SK-N-SH (cell line): ENCODE data around the gene RCAN2. TPM values are rescaled to one million over a fixed set of nuclear protein-coding genes. Genes with fewer than 3 reads are reported as not detected.

Source experiments
- CTCF ChIA-PET: fragments of 300-600, 350-600 bp; formaldehyde crosslinking; extraction: SDS; loops from one replicate; lab custom pipeline; 2021; lab: Yijun Ruan, JAX
- POLR2A ChIA-PET: fragments of 350-600 bp; sonication (Branson Sonifier 250); formaldehyde crosslinking; extraction: SDS; loops from one replicate; lab custom pipeline; 2020; ENCODE audit warnings: antibody characterized with exemption, inconsistent platforms; lab: Yijun Ruan, JAX
- DNase-seq: peaks from one replicate; pipeline ENCODE4 v3.0.0; 2012
- H2AFZ ChIP-seq: fragments of 200-600 bp; sonication (generic); 2 replicates; pipeline ENCODE4 v1.8.1; 2016; ENCODE audit warnings: antibody characterized with exemption, mild to moderate bottlenecking, low read depth
- H3F3A ChIP-seq: fragments of 200-600 bp; sonication (generic); replicated peaks from 2 replicates; pipeline ENCODE3; 2016; ENCODE audit warnings: antibody characterized with exemption, mild to moderate bottlenecking; ENCODE audit not compliant: insufficient read depth
- H3K27ac ChIP-seq, 2 experiments: fragments of 200-500 bp in 1 of 2; fragments of 200-600 bp in 1 of 2; sonication (Bioruptor generic) in 1 of 2; sonication (generic), shearing (Covaris generic) in 1 of 2; 2 replicates each; pipeline versions ENCODE4 v1.5.1 to v1.6.1; 2014 to 2016; ENCODE audit warnings: low read depth in 2 of 2, inconsistent platforms in 1 of 2, low read length in 1 of 2, mild to moderate bottlenecking in 1 of 2, mixed read lengths in 1 of 2
- H3K27me3 ChIP-seq: fragments of 200-600 bp; sonication (generic), shearing (Covaris generic); 2 replicates; pipeline ENCODE4 v1.6.1; 2016; ENCODE audit warnings: mixed run types; ENCODE audit not compliant: insufficient read depth
- H3K36me3 ChIP-seq, 2 experiments: fragments of 200-500 bp in 1 of 2; fragments of 200-600 bp in 1 of 2; sonication (Bioruptor generic) in 1 of 2; sonication (generic) in 1 of 2; replicated peaks in 1 of 2; 2 replicates each; pipeline versions ENCODE3 to v1.5.1; 2014 to 2016; ENCODE audit warnings: low read length in 1 of 2, mild to moderate bottlenecking in 1 of 2; ENCODE audit not compliant: insufficient read depth in 2 of 2, control insufficient read depth in 1 of 2
- H3K4me1 ChIP-seq, 2 experiments: fragments of 200-500 bp in 1 of 2; fragments of 200-600 bp in 1 of 2; sonication (Bioruptor generic) in 1 of 2; sonication (generic), shearing (Covaris generic) in 1 of 2; 2 replicates each; pipeline versions ENCODE4 v1.5.1 to v1.6.1; 2014 to 2016; ENCODE audit warnings: low read depth in 1 of 2, low read length in 1 of 2, mixed run types in 1 of 2; ENCODE audit not compliant: insufficient read depth in 2 of 2, control insufficient read depth in 1 of 2
- H3K4me2 ChIP-seq: fragments of 200-600 bp; sonication (generic), shearing (Covaris generic); 2 replicates; pipeline ENCODE4 v1.6.1; 2017; ENCODE audit warnings: mixed run types
- H3K4me3 ChIP-seq, 2 experiments: fragments of 200-500 bp in 1 of 2; fragments of 200-600 bp in 1 of 2; sonication (Bioruptor generic) in 1 of 2; sonication (generic), shearing (Covaris generic) in 1 of 2; 2 replicates each; pipeline versions ENCODE4 v1.5.1 to v1.8.1; 2014 to 2016; ENCODE audit warnings: low read depth in 2 of 2, inconsistent platforms in 1 of 2, low read length in 1 of 2, mild to moderate bottlenecking in 1 of 2, mixed read lengths in 1 of 2, moderate library complexity in 1 of 2
- H3K79me2 ChIP-seq: fragments of 200-600 bp; sonication (generic); 2 replicates; pipeline ENCODE4 v1.8.1; 2017; ENCODE audit warnings: mild to moderate bottlenecking; ENCODE audit not compliant: insufficient read depth
- H3K9ac ChIP-seq: fragments of 200-600 bp; sonication (generic); 2 replicates; pipeline ENCODE4 v1.6.1; 2017; ENCODE audit warnings: mixed run types
- H3K9me2 ChIP-seq: fragments of 200-600 bp; sonication (generic); 2 replicates; pipeline ENCODE4 v1.6.1; 2017; ENCODE audit warnings: mixed run types
- H3K9me3 ChIP-seq: fragments of 200-600 bp; sonication (generic); 2 replicates; pipeline ENCODE4 v1.6.1; 2017; ENCODE audit warnings: mixed run types, mild to moderate bottlenecking, moderate library complexity
- H4K20me1 ChIP-seq: fragments of 200-600 bp; sonication (generic); 2 replicates; pipeline ENCODE4 v1.6.1; 2017; ENCODE audit warnings: mild to moderate bottlenecking, mixed run types; ENCODE audit not compliant: insufficient read depth
- CHD2 ChIP-seq: fragments of 150-350 bp; IDR thresholded peaks from 2 replicates; pipeline ENCODE4 v1.6.1; 2018; ENCODE audit warnings: low read length; ENCODE audit not compliant: partially characterized antibody
- ELF1 ChIP-seq: IDR thresholded peaks from 2 replicates; pipeline ENCODE4 v1.4.0; 2012
- MAX ChIP-seq: IDR thresholded peaks from 2 replicates; pipeline ENCODE4 v1.4.0; 2012; ENCODE audit warnings: low read depth
- MEF2A ChIP-seq: IDR thresholded peaks from 2 replicates; pipeline ENCODE4 v1.4.0; 2012; ENCODE audit warnings: low read depth, borderline replicate concordance
- MXI1 ChIP-seq: IDR thresholded peaks from 2 replicates; pipeline ENCODE4 v1.6.1; 2012; ENCODE audit warnings: mild to moderate bottlenecking, low read depth, low read length, improper control_type of control experiment
- NRF1 ChIP-seq: IDR thresholded peaks from 2 replicates; pipeline ENCODE4 v1.6.1; 2012; ENCODE audit warnings: low read depth, mild to moderate bottlenecking, low read length
- PBX3 ChIP-seq: IDR thresholded peaks from 2 replicates; pipeline ENCODE4; 2012
- POLR2AphosphoS5 ChIP-seq: IDR thresholded peaks from 2 replicates; pipeline ENCODE4 v1.6.1; 2012; ENCODE audit warnings: low read depth, low read length
- RAD21 ChIP-seq: IDR thresholded peaks from 2 replicates; pipeline ENCODE4 v1.6.1; 2012; ENCODE audit warnings: mild to moderate bottlenecking, low read length
- RFX5 ChIP-seq: IDR thresholded peaks from 2 replicates; pipeline ENCODE4 v1.6.1; 2012; ENCODE audit warnings: mild to moderate bottlenecking, improper control_type of control experiment, low read length
- RXRA ChIP-seq: IDR thresholded peaks from 2 replicates; pipeline ENCODE4 v1.4.0; 2012; ENCODE audit warnings: low read depth, mild to moderate bottlenecking, borderline replicate concordance
- SMC3 ChIP-seq: IDR thresholded peaks from 2 replicates; pipeline ENCODE4 v1.6.1; 2012; ENCODE audit warnings: low read depth, low read length, improper control_type of control experiment
- TAF1 ChIP-seq: IDR thresholded peaks from 2 replicates; pipeline ENCODE4 v1.6.1; 2012; ENCODE audit warnings: low read depth, mild to moderate bottlenecking, low read length, moderate library complexity, borderline replicate concordance
- TEAD4 ChIP-seq: IDR thresholded peaks from 2 replicates; pipeline ENCODE4 v1.4.0; 2012; ENCODE audit warnings: mild to moderate bottlenecking, borderline replicate concordance; ENCODE audit not compliant: insufficient read depth
- USF2 ChIP-seq: fragments of 150-350 bp; IDR thresholded peaks from 2 replicates; pipeline ENCODE4 v1.6.1; 2017; ENCODE audit warnings: antibody characterized with exemption, low read length, low read depth, borderline replicate concordance
- YY1 ChIP-seq: IDR thresholded peaks from 2 replicates; pipeline ENCODE4 v1.4.0; 2012; ENCODE audit warnings: low read depth, mild to moderate bottlenecking
- ZBTB33 ChIP-seq: IDR thresholded peaks from 2 replicates; pipeline ENCODE4 v1.4.0; 2012; ENCODE audit warnings: low read depth, borderline replicate concordance
- WGBS: methylation state at CpG from one replicate; pipeline ENCODE4 v1.1.6; 2017; ENCODE audit warnings: low lambda C conversion rate; 5-methylcytosine and 5-hydroxymethylcytosine counted together
- polyA plus RNA-seq, 3 experiments: library from polyadenylated mRNA; depleted of rRNA; stranded (reverse); fragments of >200 nt; gene quantifications; 2 replicates each; pipeline ENCODE4 v1.2.3, GENCODE V29; 2012

RCAN2 gene
- polyA plus RNA-seq, 1 of the 3 experiments (the other 2 are of a cell fraction): not detected

GRCh38 chr6:46368169-46368536, 123.1 kb downstream of the RCAN2 start:
- Histone ChIP-seq H3K4me3 (no peak overlapping the region), H3K36me3 (no peaks in the 10 kb centered on the region), H3K4me1 (no peaks in the 10 kb centered on the region), H3K9ac (no peak overlapping the region), H3K9me3 (no peaks in the 10 kb centered on the region), H2AFZ (no peak overlapping the region), H3F3A (no peaks in the 10 kb centered on the region), H3K4me2 (no peak overlapping the region), H4K20me1 (no peaks in the 10 kb centered on the region), H3K27ac (no peak overlapping the region), H3K79me2 (no peaks in the 10 kb centered on the region), H3K9me2 (no peaks in the 10 kb centered on the region), H3K27me3 (peaks cover 7% of the 10 kb centered on the region; the same call in 1 of the 2 replicates)
- WGBS: 0% methylated on average over 1 of the region's 1 CpG
- DNase-seq: no peak
- ChIA-PET POLR2A (no interaction called here), CTCF (no interaction called here)
- TF ChIP-seq TAF1: no peak
- no peak for TF ChIP-seq USF2
- TF ChIP-seq CHD2: no peak
- no peak for TF ChIP-seq NRF1
- TF ChIP-seq ELF1: no peak
- TF ChIP-seq TEAD4: no peak
- TF ChIP-seq SMC3: no peak
- TF ChIP-seq MXI1: no peak
- no peak for TF ChIP-seq ZBTB33
- TF ChIP-seq MEF2A: no peak
- no peak for TF ChIP-seq RXRA

GRCh38 chr6:46367354-46368168, 123.7 kb downstream of the RCAN2 start:
- Histone ChIP-seq H3K4me3 (no peak overlapping the region), H3K4me2 (no peak overlapping the region), H3K79me2 (no peaks in the 10 kb centered on the region), H3K36me3 (no peaks in the 10 kb centered on the region), H3K9me2 (no peaks in the 10 kb centered on the region), H3F3A (no peaks in the 10 kb centered on the region), H3K27ac (no peak overlapping the region), H3K4me1 (no peaks in the 10 kb centered on the region), H3K9me3 (no peaks in the 10 kb centered on the region), H3K27me3 (peaks cover 7% of the 10 kb centered on the region; the same call in 1 of the 2 replicates), H3K9ac (no peak overlapping the region), H4K20me1 (no peaks in the 10 kb centered on the region), H2AFZ (no peak overlapping the region)
- no peak for DNase-seq
- TF ChIP-seq RFX5 (no peak), RAD21 (no peak), ZBTB33 (no peak), YY1 (no peak), POLR2AphosphoS5 (no peak), SMC3 (no peak), MAX (no peak), PBX3 (no peak), ELF1 (no peak)
- CTCF ChIA-PET: no interaction called here
- POLR2A ChIA-PET: interaction anchor here (0.6 kb wide), 1 partner anchor 25 kb away, joined by 4 read pairs; no protein-coding TSS in a partner anchor
- WGBS: 7% methylated on average over 2 of the region's 2 CpGs
